Peyer's patch (tissue), 4 donors: ENCODE results near the gene OR2T2. TPM values are rescaled to one million over a fixed set of nuclear protein-coding genes. Genes with fewer than 3 reads are reported as not detected.
"Not testable (repeated sequence)": the region's sequence is repeated elsewhere in the genome, so short reads cannot be mapped to it uniquely, and the experiment has no call there.

Experiments used
- DNase-seq, 3 donors: peaks; one replicate each; pipeline ENCODE4 v3.0.0-alpha.2; 2017 to 2019
- H3K27ac ChIP-seq, 4 donors: fragments of 200-600 bp; sonication (generic); one replicate each; pipeline ENCODE4 v1.5.1; 2016 to 2019
- H3K27me3 ChIP-seq, 2 donors: fragments of 200-600 bp; sonication (generic); one replicate each; pipeline ENCODE4 v1.5.1; 2019
- H3K36me3 ChIP-seq, 3 donors: fragments of 200-600 bp; sonication (generic); one replicate each; pipeline ENCODE4 v1.5.1; 2016 to 2019
- H3K4me1 ChIP-seq, 4 donors: fragments of 200-600 bp; sonication (generic); one replicate each; pipeline ENCODE4 v1.5.1; 2016 to 2019
- H3K4me3 ChIP-seq, 4 donors: fragments of 200-600 bp; sonication (generic); 1 replicate in 3 of 4; 2 replicates in 1 of 4; pipeline ENCODE4 v1.5.1; 2016 to 2019; ENCODE audit warnings: mild to moderate bottlenecking in 1 of 4
- H3K9me3 ChIP-seq, 4 donors: fragments of 200-600 bp; sonication (generic); one replicate each; pipeline ENCODE4 v1.5.1; 2016 to 2019; ENCODE audit warnings: mild to moderate bottlenecking in 1 of 4
- total RNA-seq, 4 donors: library from RNA; depleted of rRNA; stranded (reverse); fragments of >200 nt; gene quantifications; one replicate each; pipeline ENCODE4 v1.1.0, GENCODE V29; 2016

Gene OR2T2
- total RNA-seq, 4 donors from 2014 or later: not detected

DNA sequence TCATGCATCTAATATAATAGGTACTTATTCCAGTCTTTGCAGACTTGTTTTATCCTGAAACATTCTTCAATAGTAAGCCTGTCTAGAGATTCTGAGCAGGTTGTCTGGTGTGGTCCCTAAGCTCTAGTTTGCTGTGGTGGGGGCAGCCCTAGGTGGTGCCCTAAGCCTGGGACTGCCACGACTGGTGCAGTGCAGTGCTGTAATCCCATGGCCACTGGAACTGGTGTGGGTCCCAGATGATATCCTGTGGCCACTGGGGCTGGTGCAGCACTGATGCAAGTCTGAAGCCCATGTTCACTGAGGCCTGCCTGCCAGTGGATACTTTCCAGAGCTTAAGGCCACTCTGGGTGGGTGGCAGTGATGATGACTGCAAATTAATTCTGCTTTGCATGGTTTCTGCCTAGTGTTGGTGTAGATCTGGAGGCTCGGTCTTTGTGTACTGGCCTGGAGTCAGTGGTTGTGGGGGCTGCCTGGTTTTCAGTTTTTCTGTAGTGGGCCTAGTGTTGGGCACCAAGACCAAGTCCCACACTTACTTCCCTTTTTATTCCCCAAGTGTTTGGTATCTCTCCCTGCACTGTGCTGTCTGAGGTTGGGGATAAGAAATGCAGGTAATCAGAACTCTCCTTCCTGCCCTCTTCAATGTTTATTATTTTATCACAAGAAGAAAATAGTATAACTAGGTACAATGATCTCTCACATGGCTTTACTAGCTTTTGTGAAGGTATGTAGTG, 55.0 kb downstream of the OR2T2 start:
- H3K36me3 ChIP-seq, H3K9me3 ChIP-seq, H3K4me1 ChIP-seq, H3K4me3 ChIP-seq, DNase-seq, H3K27ac ChIP-seq, H3K27me3 ChIP-seq: not testable (repeated sequence)

Other genes starting within 250 kb of the OR2T2 start
- not detected for gene OR2M3, start 248.4 kb upstream of the OR2T2 start, total RNA-seq
- not detected for gene OR2M4, start 214.2 kb upstream of the OR2T2 start, total RNA-seq
- not detected for gene OR2T33, start 167.7 kb upstream of the OR2T2 start, total RNA-seq
- not detected for gene OR2T12, start 142.2 kb upstream of the OR2T2 start, total RNA-seq
- gene OR2M7, start 121.1 kb upstream of the OR2T2 start, total RNA-seq: not detected
- not detected for gene OR14C36, start 96.9 kb upstream of the OR2T2 start, total RNA-seq
- gene OR2T4, start 84.0 kb upstream of the OR2T2 start, total RNA-seq: not detected
- gene OR2T6, start 69.9 kb upstream of the OR2T2 start, total RNA-seq: not detected
- not detected for gene OR2T1, start 42.6 kb upstream of the OR2T2 start, total RNA-seq
- not detected for gene OR2T3, start 27.7 kb downstream of the OR2T2 start, total RNA-seq
- gene OR2T5, start 43.0 kb downstream of the OR2T2 start, total RNA-seq: not detected
- gene OR2G6, start 62.4 kb downstream of the OR2T2 start, total RNA-seq: not detected
- gene OR2T29, start 117.1 kb downstream of the OR2T2 start, total RNA-seq: not detected
- not detected for gene OR2T34, start 129.1 kb downstream of the OR2T2 start, total RNA-seq
- not detected for gene OR2T10, start 152.1 kb downstream of the OR2T2 start, total RNA-seq
- not detected for gene OR2T11, start 189.5 kb downstream of the OR2T2 start, total RNA-seq
- not detected for gene OR2T35, start 199.6 kb downstream of the OR2T2 start, total RNA-seq
- gene OR2T27, start 209.9 kb downstream of the OR2T2 start, total RNA-seq: not detected